ENCODE results near the gene GTF2F2.
"Not testable (repeated sequence)": the region's sequence is repeated elsewhere in the genome, so short reads cannot be mapped to it uniquely, and the experiment has no call there.

GTF2F2 gene

DNA sequence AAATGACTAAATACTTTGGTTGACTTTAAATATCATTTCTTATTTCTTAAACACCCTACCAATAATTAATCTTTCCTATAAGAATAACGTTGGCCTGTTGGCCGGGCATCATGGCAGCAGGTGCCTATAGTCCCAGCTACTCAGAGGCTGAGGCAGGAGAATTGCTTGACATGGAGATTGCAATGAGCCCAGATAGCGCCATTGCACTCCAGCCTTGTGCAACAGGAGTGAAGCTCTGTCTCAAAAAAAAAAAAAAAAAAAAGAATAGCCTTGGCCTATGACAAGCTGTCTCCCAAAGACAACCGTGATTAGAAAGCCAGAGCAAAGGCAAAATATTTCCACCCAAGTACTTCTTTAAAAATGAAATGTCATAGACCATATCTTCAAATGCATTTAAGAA, 105.1 kb downstream of the GTF2F2 start:
- no peak for TF ChIP-seq ZNF274 (IDR thresholded peaks at IDR 0.05; ENCODE audit: low read depth, low read length)
- H3K4me3 ChIP-seq (ENCODE audit: low read length): no peak overlapping the region

DNA sequence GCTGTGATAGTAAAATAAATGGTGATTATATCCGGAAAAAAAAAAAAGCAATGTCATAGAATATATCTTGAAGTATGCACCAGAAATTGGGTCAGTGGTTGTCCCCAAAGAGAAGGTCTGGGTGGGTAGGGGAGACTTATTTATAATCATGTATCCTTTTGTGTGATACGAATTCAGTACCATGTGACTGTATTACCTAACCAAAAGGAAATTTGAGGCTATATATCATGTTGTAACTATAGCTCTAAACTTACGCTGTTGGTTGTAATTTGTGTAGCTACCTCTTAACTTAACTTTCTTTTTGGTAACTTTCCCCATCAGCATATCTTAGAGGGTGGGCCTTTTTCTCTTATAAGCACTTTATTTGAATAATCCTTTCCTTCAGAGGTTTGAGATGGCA, 105.7 kb downstream of the GTF2F2 start:
- H3K4me3 ChIP-seq (ENCODE audit: low read length): no peak overlapping the region
- TF ChIP-seq ZNF274 (IDR thresholded peaks at IDR 0.05; ENCODE audit: low read depth, low read length): no peak

GRCh38 chr13:45228002-45228401, 107.7 kb downstream of the GTF2F2 start:
- H3K4me3 ChIP-seq (ENCODE audit: low read length): no peak overlapping the region
- TF ChIP-seq ZNF274 (IDR thresholded peaks at IDR 0.05; ENCODE audit: low read depth, low read length): no peak

DNA sequence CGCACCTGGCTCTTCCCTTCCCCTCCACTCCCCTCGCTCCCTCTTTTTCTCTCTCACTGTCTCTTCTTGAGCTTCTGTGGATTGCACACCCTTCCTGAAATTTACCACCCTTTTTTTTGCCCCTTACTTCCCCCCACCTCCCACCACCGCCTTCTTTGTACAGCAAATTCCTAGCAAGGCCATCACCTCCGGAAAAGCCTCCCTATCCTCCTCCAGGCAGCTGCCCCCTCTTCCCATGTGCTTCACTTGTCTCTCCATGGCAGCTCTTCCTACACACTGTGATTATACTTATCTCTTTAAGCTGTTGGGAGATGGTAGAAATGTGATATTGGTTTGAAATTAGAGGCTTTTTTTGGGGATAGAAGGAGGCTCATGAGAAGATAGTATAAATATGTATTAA, 108.9 kb downstream of the GTF2F2 start:
- no peak overlapping the region for H3K4me3 ChIP-seq (ENCODE audit: low read length)
- no peak for TF ChIP-seq ZNF274 (IDR thresholded peaks at IDR 0.05; ENCODE audit: low read depth, low read length)

- H3K4me3 ChIP-seq (ENCODE audit: low read length): no peak overlapping the region
Observed at GRCh38 chr13:45231305-45231704, 111.0 kb downstream of the GTF2F2 start.

GRCh38 chr13:45231722-45232121, 111.4 kb downstream of the GTF2F2 start:
- TF ChIP-seq ZNF274 (IDR thresholded peaks at IDR 0.05; ENCODE audit: low read depth, low read length): no peak
- H3K4me3 ChIP-seq (ENCODE audit: low read length): no peak overlapping the region

More at GRCh38 chr13:45231305-45231704, 111.0 kb downstream of the GTF2F2 start:
- no peak for TF ChIP-seq ZNF274 (IDR thresholded peaks at IDR 0.05; ENCODE audit: low read depth, low read length)

- TF ChIP-seq ZNF274 (IDR thresholded peaks at IDR 0.05; ENCODE audit: low read depth, low read length): no peak
- H3K4me3 ChIP-seq (ENCODE audit: low read length): no peak overlapping the region
Observed at GRCh38 chr13:45232591-45232990, 112.3 kb downstream of the GTF2F2 start.

- H3K4me3 ChIP-seq (ENCODE audit: low read length): no peak overlapping the region
- no peak for TF ChIP-seq ZNF274 (IDR thresholded peaks at IDR 0.05; ENCODE audit: low read depth, low read length)
Observed at GRCh38 chr13:45238945-45239795, 118.9 kb downstream of the GTF2F2 start.

DNA sequence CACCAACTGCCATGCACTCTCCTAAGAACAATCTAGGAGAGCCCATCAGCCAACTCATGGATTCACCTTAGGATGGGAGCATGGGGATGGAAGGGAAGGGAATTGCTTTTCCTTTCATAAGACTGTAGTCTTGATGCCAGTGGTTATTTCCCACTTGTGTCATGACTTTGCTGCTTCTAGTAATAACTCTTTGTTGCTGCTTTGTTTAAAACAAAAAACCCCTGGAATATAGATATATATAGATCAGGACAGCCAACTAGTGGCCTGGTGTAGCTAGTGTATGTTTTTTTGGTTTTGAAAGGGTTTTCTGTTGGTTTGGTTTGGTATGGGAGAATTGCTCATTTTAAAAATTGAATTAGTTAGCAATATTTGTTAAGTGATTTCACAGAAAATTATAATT, 119.8 kb downstream of the GTF2F2 start:
- TF ChIP-seq ZNF274 (IDR thresholded peaks at IDR 0.05; ENCODE audit: low read depth, low read length): no peak
- H3K4me3 ChIP-seq (ENCODE audit: low read length): no peak overlapping the region

DNA sequence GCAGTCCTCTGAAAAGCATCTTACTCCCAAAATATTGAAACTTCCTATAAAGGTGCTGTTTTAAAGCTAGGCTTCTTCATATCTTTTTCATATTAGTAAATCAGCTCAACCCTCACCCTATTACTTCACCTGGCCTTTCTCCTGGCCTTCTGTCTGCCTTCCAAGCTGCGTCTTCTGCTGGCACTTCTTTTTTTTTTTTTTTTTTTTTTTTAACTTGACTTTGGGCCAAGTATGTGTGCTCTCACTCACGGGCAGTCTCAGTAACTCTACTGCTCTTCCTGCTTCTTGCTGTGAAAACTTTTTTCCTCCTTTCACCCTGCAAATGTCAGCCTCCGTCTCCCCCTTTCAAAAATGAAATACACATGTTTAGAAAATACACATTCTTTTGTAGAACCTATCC, 121.8 kb downstream of the GTF2F2 start:
- TF ChIP-seq ZNF274 (IDR thresholded peaks at IDR 0.05; ENCODE audit: low read depth, low read length): no peak
- H3K4me3 ChIP-seq (ENCODE audit: low read length): no peak overlapping the region

DNA sequence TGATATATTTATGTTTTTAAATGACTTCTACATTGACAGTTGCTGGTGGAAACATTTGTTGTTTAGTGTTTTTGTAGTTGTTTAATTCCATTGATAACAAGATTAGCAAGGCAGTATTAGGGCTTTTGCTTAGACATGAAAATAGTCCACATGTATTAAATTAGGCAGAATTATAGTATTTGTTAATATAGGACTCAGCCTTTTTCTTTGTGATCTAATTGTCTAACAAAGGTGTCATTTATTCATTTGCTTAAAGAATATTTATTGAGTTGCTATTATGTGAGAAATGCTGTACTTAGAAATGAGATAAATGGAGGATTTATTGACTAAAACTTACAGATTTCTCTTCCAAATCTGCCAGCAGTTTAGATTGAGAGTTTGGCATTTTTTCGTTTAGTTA, 122.2 kb downstream of the GTF2F2 start:
- no peak for TF ChIP-seq ZNF274 (IDR thresholded peaks at IDR 0.05; ENCODE audit: low read depth, low read length)

GRCh38 chr13:45243077-45243476, 122.8 kb downstream of the GTF2F2 start:
- TF ChIP-seq ZNF274 (IDR thresholded peaks at IDR 0.05; ENCODE audit: low read depth, low read length): no peak
- no peak overlapping the region for H3K4me3 ChIP-seq (ENCODE audit: low read length)

More for the DNA sequence above, 122.2 kb downstream of the GTF2F2 start:
- H3K4me3 ChIP-seq (ENCODE audit: low read length): no peak overlapping the region

DNA sequence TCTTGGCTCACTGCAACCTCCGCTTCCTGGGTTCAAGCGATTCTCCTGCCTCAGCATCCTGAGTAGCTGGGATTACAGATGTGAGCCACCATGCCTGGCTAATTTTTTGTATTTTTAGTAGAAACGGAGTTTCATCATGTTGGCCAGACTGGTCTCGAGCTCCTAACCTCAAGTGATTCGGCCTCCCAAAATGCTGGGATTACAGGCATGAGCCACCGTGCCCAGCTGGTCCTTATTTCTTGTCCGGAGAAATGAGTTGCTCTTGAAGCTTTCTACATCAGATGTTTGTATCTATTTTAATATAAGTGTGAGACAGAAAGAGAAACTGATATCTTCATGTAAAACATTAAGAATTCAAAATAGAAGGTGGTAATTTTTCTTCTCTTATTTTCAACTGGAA, 124.4 kb downstream of the GTF2F2 start:
- not testable (repeated sequence) for H3K4me3 ChIP-seq (ENCODE audit: low read length)

DNA sequence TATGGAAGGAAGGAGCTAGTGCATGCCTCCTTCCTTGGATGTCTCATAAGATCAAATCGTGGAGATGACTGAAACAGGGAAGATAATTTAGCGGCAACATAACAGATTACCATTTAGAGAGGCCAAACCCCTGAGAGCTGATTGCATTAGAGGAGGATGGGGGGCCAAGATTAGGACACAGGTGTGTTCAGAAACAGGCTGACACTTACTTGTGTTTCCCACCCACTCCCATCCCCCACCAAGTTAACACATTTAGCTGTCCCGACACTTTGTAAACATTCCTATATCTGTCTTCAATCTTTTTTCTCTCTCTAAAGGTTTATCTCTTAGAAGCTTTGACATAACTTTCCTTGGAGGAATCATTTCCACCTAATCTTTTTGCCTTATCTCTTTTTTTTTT, 129.4 kb downstream of the GTF2F2 start:
- TF ChIP-seq ZNF274 (IDR thresholded peaks at IDR 0.05; ENCODE audit: low read depth, low read length): no peak

GRCh38 chr13:45254396-45254795, 134.1 kb downstream of the GTF2F2 start:
- TF ChIP-seq ZNF274 (IDR thresholded peaks at IDR 0.05; ENCODE audit: low read depth, low read length): no peak
- no peak overlapping the region for H3K4me3 ChIP-seq (ENCODE audit: low read length)

More for the DNA sequence above, 129.4 kb downstream of the GTF2F2 start:
- H3K4me3 ChIP-seq (ENCODE audit: low read length): no peak overlapping the region

All from GM08714 (cell line).